Measurements from ENCODE around the gene HSBP1.

- TF ChIP-seq CTCF (conservative IDR thresholded peaks at IDR 0.05 in 1 of 2, IDR thresholded peaks at IDR 0.05 in 1 of 2; ENCODE audit: low read depth in 1 of 2, low read length in 2 of 2) (no peak), EZH2 (IDR thresholded peaks at IDR 0.05; ENCODE audit: low read length, missing control alignments) (no peak)
Observed at GRCh38 chr16:83810901-83811300, 3.1 kb downstream of the HSBP1 start.

Data from fibroblast of lung (primary cell).